ENCODE data around the gene C1QTNF1. TPM values are rescaled to one million over a fixed set of nuclear protein-coding genes. Genes with fewer than 3 reads are reported as not detected.

The C1QTNF1 gene
- total RNA-seq, 5 donors from 2014 or later (not counting 1 experiment from before 2014, with no cell fraction given) = 0.10 to 0.57 (median 0.26) TPM; not detected in 1

DNA sequence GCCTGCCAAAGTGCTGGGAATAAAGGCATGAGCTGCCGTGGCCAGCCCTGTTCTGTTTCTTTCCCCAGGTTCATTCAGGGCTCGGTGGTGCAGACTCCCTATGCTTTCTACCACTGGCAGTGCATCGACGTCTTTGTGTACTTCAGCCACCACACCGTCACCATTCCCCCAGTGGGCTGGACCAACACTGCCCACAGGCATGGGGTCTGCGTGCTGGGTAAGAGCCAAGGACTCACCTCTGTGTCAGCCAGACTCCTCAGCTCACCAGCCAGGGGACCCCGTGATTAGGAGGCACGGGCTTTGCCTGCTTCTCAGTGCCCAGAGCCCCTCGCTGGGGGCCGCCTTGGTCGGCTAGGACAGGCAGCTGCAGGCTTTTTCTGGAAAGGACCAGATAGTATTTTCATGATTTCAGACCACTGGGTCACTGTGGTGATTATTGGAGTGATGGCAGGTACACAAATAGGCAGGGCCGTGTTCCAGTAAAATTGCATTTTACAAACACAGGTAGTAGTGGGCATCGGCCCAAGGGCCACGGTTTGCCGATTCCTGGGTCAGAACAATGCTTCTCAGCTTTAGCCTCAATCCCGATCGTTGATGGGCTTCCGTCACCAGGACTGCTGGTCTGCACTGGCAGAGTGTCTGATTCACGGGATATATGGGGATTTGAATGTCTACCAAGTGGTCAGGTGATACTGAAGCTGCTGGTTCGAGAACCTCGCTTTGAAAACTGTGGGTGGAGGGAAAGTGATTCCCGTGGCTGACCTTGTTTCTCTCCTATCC is 55.6 kb downstream of the C1QTNF1 start:
- no peaks in the 10 kb centered on the region for H3K9me3 Mint-ChIP-seq
- H3K27me3 Mint-ChIP-seq = no peaks in the 10 kb centered on the region
- ATAC-seq (replicated peaks in 1 of 4) (no peak), DNase-seq (no peak)
- peaks cover 10 to 52% of the 10 kb centered on the region in 2 donors for H3K36me3 ChIP-seq (ENCODE audit: control insufficient read depth in 2 of 2, extremely low read depth in 1 of 2, insufficient read depth in 1 of 2, low read length in 1 of 2)
- WGBS (ENCODE audit: insufficient coverage) = 94% methylated on average over 17 of the region's 22 CpGs
- H3K27ac Mint-ChIP-seq = no peak overlapping the region
- H3K27me3 ChIP-seq (replicated peaks in 1 of 2; ENCODE audit: control insufficient read depth in 2 of 2, extremely low read depth in 1 of 2, insufficient read depth in 2 of 2, low read length in 1 of 2) = no peaks in the 10 kb centered on the region
- H3K4me1 ChIP-seq (ENCODE audit: control insufficient read depth in 1 of 2, extremely low read depth in 1 of 2, insufficient read depth in 2 of 2, low read length in 2 of 2) = peaks cover 2 to 12% of the 10 kb centered on the region in 2 experiments
- no peak overlapping the region for H3K4me3 Mint-ChIP-seq
- H3K27ac ChIP-seq (ENCODE audit: low read length) = no peak overlapping the region
- H3K9me3 ChIP-seq = no peaks in the 10 kb centered on the region
- H3K4me1 Mint-ChIP-seq = peaks cover 16% of the 10 kb centered on the region in 3 donors
- H3K4me3 ChIP-seq (ENCODE audit: control insufficient read depth in 1 of 2, extremely low read depth in 1 of 2, low read length in 1 of 2) = no peak overlapping the region
- ChIA-PET CTCF (no interaction called here), POLR2A (interaction anchor here in 1 of 2 donors (0.7 kb wide), 1 partner anchor 322 kb away, joined by 3 read pairs; no protein-coding TSS in a partner anchor)
- H3K36me3 Mint-ChIP-seq = peaks cover 21% of the 10 kb centered on the region

DNA sequence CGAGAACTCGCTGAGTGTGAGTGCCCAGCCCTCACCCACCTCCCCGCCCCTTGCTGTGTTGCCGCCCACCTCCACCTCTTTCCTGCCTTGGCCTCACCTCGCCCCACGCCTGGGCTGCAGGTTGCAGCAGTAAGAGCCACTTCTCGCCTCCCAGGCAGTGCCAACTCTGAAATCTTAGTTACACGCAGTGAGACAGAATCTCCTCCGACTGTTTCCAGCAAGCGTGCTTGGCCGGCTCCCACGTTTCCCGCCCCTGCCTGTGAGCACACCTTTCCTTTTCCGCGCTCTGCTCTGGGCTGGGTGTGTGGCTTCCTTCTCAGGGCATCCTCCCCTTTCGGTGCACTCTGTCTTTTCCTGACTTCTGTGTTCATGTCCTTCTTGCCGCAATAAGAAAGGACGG is 56.4 kb downstream of the C1QTNF1 start:
- ATAC-seq (replicated peaks in 1 of 4) (no peak), DNase-seq (no peak)
- no peak overlapping the region for H3K4me3 Mint-ChIP-seq
- H3K9me3 ChIP-seq = no peaks in the 10 kb centered on the region
- no peaks in the 10 kb centered on the region for H3K27me3 ChIP-seq (replicated peaks in 1 of 2; ENCODE audit: control insufficient read depth in 2 of 2, extremely low read depth in 1 of 2, insufficient read depth in 2 of 2, low read length in 1 of 2)
- H3K4me1 ChIP-seq (ENCODE audit: control insufficient read depth in 1 of 2, extremely low read depth in 1 of 2, insufficient read depth in 2 of 2, low read length in 2 of 2) = peaks cover 2 to 10% of the 10 kb centered on the region in 2 experiments
- no peak overlapping the region for H3K4me3 ChIP-seq (ENCODE audit: control insufficient read depth in 1 of 2, extremely low read depth in 1 of 2, low read length in 1 of 2)
- peaks cover 17 to 57% of the 10 kb centered on the region in 2 donors for H3K36me3 ChIP-seq (ENCODE audit: control insufficient read depth in 2 of 2, extremely low read depth in 1 of 2, insufficient read depth in 1 of 2, low read length in 1 of 2)
- no peaks in the 10 kb centered on the region for H3K27me3 Mint-ChIP-seq
- H3K9me3 Mint-ChIP-seq = no peaks in the 10 kb centered on the region
- ChIA-PET CTCF (no interaction called here), POLR2A (no interaction called here)
- peaks cover 21% of the 10 kb centered on the region for H3K36me3 Mint-ChIP-seq
- no peak overlapping the region for H3K27ac ChIP-seq (ENCODE audit: low read length)
- peak overlapping the region in 1 of 2 donors; percentile 11 for H3K27ac Mint-ChIP-seq
- WGBS (ENCODE audit: insufficient coverage) = 91% methylated on average over 18 of the region's 18 CpGs
- H3K4me1 Mint-ChIP-seq = peaks cover 14 to 15% (median 15%) of the 10 kb centered on the region in 3 donors

DNA sequence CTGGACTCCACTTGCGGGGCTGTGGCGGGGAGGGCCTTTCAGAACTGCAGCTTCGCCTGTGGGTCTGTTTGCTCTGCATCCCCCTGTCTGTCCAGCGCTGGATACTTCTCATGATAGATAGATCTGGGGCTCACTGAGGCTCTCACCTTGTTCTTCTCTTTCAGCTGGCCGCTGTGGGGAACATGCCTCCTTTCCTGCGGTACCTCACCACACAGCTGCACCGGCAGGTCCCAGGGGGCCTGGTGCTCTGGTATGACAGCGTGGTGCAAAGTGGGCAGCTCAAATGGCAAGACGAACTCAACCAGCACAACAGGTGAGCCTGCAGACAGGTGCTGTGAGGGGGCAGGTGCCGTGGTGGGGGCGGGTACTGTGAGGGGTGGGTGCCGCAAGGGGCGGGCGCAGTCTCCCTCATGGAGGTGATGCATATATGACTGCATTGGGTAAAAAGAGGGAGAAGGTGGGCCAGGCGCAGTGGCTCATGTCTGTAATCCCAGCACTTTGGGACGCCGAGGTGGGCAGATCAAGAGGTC is 56.9 kb downstream of the C1QTNF1 start:
- ChIA-PET POLR2A (no interaction called here), CTCF (interaction anchor here in 1 of 2 donors (0.6 kb wide), 1 partner anchor 317 kb away, joined by 4 read pairs; no protein-coding TSS in a partner anchor)

DNA sequence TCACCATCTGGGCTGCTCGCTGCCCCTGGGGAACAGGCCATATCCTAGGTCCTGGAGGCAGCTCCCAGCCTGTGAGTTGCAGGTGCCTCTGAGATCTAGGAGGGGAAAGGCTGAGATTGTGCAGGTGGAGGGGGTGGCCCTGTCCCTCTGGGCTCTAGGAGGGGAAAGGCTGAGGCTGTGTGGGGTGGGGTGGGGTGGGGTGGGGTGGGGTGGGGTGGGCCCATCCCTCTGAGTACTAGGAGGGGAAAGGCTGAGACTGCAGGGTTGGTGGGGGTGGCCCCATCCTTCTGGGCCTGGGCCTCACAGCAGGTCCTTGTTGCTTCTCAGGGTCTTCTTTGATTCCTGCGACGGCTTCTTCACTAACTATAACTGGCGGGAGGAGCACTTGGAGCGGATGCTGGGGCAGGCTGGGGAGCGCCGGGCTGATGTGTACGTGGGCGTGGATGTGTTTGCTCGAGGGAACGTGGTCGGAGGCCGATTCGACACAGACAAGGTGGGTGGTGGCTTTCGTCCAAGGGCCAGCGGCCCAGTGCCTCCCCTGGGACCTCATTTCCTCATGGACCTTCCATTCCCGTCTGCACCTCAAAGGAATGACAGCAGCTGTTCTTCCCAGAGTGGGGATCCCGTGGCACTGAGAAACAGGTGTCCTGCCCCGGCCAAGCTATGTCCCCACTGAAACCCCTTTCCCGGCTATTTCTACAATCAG is 57.8 kb downstream of the C1QTNF1 start:
- Histone ChIP-seq H3K4me3 (ENCODE audit: control insufficient read depth in 1 of 2, extremely low read depth in 1 of 2, low read length in 1 of 2) (no peak overlapping the region), H3K9me3 (no peaks in the 10 kb centered on the region), H3K27ac (ENCODE audit: low read length) (no peak overlapping the region), H3K27me3 (replicated peaks in 1 of 2; ENCODE audit: control insufficient read depth in 2 of 2, extremely low read depth in 1 of 2, insufficient read depth in 2 of 2, low read length in 1 of 2) (no peaks in the 10 kb centered on the region), H3K36me3 (ENCODE audit: control insufficient read depth in 2 of 2, extremely low read depth in 1 of 2, insufficient read depth in 1 of 2, low read length in 1 of 2) (peaks cover 21 to 64% of the 10 kb centered on the region in 2 donors), H3K4me1 (ENCODE audit: control insufficient read depth in 1 of 2, extremely low read depth in 1 of 2, insufficient read depth in 2 of 2, low read length in 2 of 2) (no peaks in the 10 kb centered on the region)
- POLR2A ChIA-PET = no interaction called here
- H3K9me3 Mint-ChIP-seq = no peaks in the 10 kb centered on the region
- H3K4me3 Mint-ChIP-seq = no peak overlapping the region
- DNase-seq (no peak), ATAC-seq (replicated peaks in 1 of 4) (no peak)
- H3K27ac Mint-ChIP-seq = no peak overlapping the region
- no peaks in the 10 kb centered on the region for H3K27me3 Mint-ChIP-seq
- CTCF ChIA-PET = interaction anchor here in 1 of 2 donors (0.6 to 2.2 kb wide), 3 partner anchors 9 to 316 kb away, joined by 3 to 6 read pairs (median 4); no protein-coding TSS in a partner anchor
- WGBS (ENCODE audit: insufficient coverage) = 86% methylated on average over 13 of the region's 20 CpGs
- peaks cover 21% of the 10 kb centered on the region for H3K36me3 Mint-ChIP-seq
- peaks cover 2 to 5% (median 2%) of the 10 kb centered on the region in 3 donors for H3K4me1 Mint-ChIP-seq

More for the DNA sequence above, 56.9 kb downstream of the C1QTNF1 start:
- Mint-ChIP-seq H3K4me3 (no peak overlapping the region), H3K4me1 (peaks cover 9 to 10% (median 10%) of the 10 kb centered on the region in 3 donors), H3K27ac (peak overlapping the region in 1 of 2 donors; percentile 11), H3K27me3 (no peaks in the 10 kb centered on the region), H3K36me3 (peaks cover 21% of the 10 kb centered on the region), H3K9me3 (no peaks in the 10 kb centered on the region)
- no peak for DNase-seq
- no peak for ATAC-seq (replicated peaks in 1 of 4)
- Histone ChIP-seq H3K4me3 (ENCODE audit: control insufficient read depth in 1 of 2, extremely low read depth in 1 of 2, low read length in 1 of 2) (no peak overlapping the region), H3K27me3 (replicated peaks in 1 of 2; ENCODE audit: control insufficient read depth in 2 of 2, extremely low read depth in 1 of 2, insufficient read depth in 2 of 2, low read length in 1 of 2) (no peaks in the 10 kb centered on the region), H3K4me1 (ENCODE audit: control insufficient read depth in 1 of 2, extremely low read depth in 1 of 2, insufficient read depth in 2 of 2, low read length in 2 of 2) (peaks cover 0 to 5% of the 10 kb centered on the region in 2 experiments), H3K27ac (ENCODE audit: low read length) (no peak overlapping the region), H3K9me3 (no peaks in the 10 kb centered on the region), H3K36me3 (ENCODE audit: control insufficient read depth in 2 of 2, extremely low read depth in 1 of 2, insufficient read depth in 1 of 2, low read length in 1 of 2) (peaks cover 21 to 57% of the 10 kb centered on the region in 2 donors)
- WGBS (ENCODE audit: insufficient coverage) = 100% methylated on average over 11 of the region's 17 CpGs

DNA sequence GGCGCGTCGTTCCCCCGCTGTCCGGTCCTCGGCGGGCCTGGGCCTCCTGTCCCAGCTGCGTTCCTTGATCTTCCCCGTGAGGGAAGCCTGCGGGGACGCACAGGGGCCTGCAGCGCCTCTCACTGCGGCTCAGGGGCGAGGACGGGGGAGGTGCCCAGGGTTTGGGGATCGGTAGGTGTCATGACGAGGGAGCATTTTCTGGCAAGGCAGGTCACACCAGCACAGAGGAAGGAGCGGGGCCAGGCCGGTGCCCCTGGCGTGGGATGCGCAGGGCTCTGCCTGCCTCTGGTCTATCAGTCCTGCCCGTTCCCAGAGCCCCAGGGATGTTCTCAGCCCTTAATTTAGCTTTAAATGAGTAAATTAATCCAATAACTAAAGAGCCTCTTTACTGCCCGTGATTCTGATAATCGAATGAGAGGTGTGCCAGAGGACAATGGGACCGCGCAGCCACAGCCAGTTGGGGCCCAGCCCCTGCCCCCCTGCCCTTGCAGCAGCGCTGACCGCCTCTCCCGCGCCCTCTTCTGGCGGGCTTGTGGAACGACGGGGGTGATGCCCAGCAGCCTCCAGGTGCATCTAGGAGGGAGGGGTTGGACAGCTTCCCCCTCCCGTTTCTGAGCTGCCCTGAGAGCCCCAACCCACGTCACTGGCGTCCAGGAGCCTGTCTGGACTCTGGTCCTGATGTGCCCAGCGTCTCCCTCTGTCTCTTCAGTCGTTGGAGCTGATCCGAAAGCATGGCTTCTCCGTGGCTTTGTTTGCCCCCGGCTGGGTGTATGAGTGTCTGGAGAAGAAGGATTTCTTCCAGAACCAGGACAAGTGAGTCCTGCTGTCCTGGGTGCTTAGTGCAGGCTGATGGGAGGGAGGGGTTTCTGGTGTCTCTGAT is 58.6 kb downstream of the C1QTNF1 start:
- DNase-seq = peak in 27 of 35 experiments; percentile 17 to 67 (median 40)
- no peaks in the 10 kb centered on the region for H3K9me3 Mint-ChIP-seq
- CTCF ChIA-PET = interaction anchor here in 1 of 2 donors (1.1 to 2.2 kb wide), 2 partner anchors 10 to 17 kb away, joined by 3 to 6 read pairs; no protein-coding TSS in a partner anchor
- Histone ChIP-seq H3K4me1 (ENCODE audit: control insufficient read depth in 1 of 2, extremely low read depth in 1 of 2, insufficient read depth in 2 of 2, low read length in 2 of 2) (peaks cover 0 to 4% of the 10 kb centered on the region in 2 experiments), H3K27ac (ENCODE audit: low read length) (no peak overlapping the region), H3K36me3 (ENCODE audit: control insufficient read depth in 2 of 2, extremely low read depth in 1 of 2, insufficient read depth in 1 of 2, low read length in 1 of 2) (peaks cover 21 to 70% of the 10 kb centered on the region in 2 donors), H3K4me3 (ENCODE audit: control insufficient read depth in 1 of 2, extremely low read depth in 1 of 2, low read length in 1 of 2) (no peak overlapping the region), H3K27me3 (replicated peaks in 1 of 2; ENCODE audit: control insufficient read depth in 2 of 2, extremely low read depth in 1 of 2, insufficient read depth in 2 of 2, low read length in 1 of 2) (no peaks in the 10 kb centered on the region), H3K9me3 (no peaks in the 10 kb centered on the region)
- whole genome bisulfite sequencing (ENCODE audit: insufficient coverage) = 70% methylated on average over 35 of the region's 41 CpGs
- no peak overlapping the region for H3K4me3 Mint-ChIP-seq
- peak; percentile 45 to 67 (median 56) for ATAC-seq (replicated peaks in 1 of 4)
- POLR2A ChIA-PET = no interaction called here
- peaks cover 18% of the 10 kb centered on the region for H3K36me3 Mint-ChIP-seq
- H3K27ac Mint-ChIP-seq = no peak overlapping the region
- H3K4me1 Mint-ChIP-seq = peaks cover 0 to 5% (median 2%) of the 10 kb centered on the region in 3 donors
- H3K27me3 Mint-ChIP-seq = no peaks in the 10 kb centered on the region

Data from T-cell (primary cell).